ENCODE data around the gene TRMU.

TRMU gene

GRCh38 chr22:46366327-46366731 is 30.8 kb downstream of the TRMU start:
- Histone ChIP-seq H3K9me3 (ENCODE audit: control insufficient read depth, insufficient read depth, low read depth, low read length) (no peaks in the 10 kb centered on the region), H3K9ac (ENCODE audit: low read length) (no peak overlapping the region), H3K4me3 (ENCODE audit: low read depth, low read length) (no peak overlapping the region), H3K36me3 (ENCODE audit: control insufficient read depth, insufficient read depth, low read length) (no peaks in the 10 kb centered on the region), H3K27ac (ENCODE audit: low read depth, low read length) (no peak overlapping the region), H3K4me1 (ENCODE audit: control insufficient read depth, insufficient read depth, low read length) (peaks cover 12% of the 10 kb centered on the region; the same call in 1 of the 2 replicates), H3K27me3 (ENCODE audit: control insufficient read depth, insufficient read depth, low read length) (no peaks in the 10 kb centered on the region)

- Histone ChIP-seq H3K27ac (ENCODE audit: low read depth, low read length) (no peak overlapping the region), H3K36me3 (ENCODE audit: control insufficient read depth, insufficient read depth, low read length) (no peaks in the 10 kb centered on the region), H3K4me1 (ENCODE audit: control insufficient read depth, insufficient read depth, low read length) (peaks cover 12% of the 10 kb centered on the region; the same call in 1 of the 2 replicates), H3K27me3 (ENCODE audit: control insufficient read depth, insufficient read depth, low read length) (no peaks in the 10 kb centered on the region), H3K4me3 (ENCODE audit: low read depth, low read length) (no peak overlapping the region), H3K9me3 (ENCODE audit: control insufficient read depth, insufficient read depth, low read depth, low read length) (no peaks in the 10 kb centered on the region), H3K9ac (ENCODE audit: low read length) (no peak overlapping the region)
These were observed 31.5 kb downstream of the TRMU start for GRCh38 chr22:46366801-46367706.

GRCh38 chr22:46367707-46368191 is 32.2 kb downstream of the TRMU start:
- Histone ChIP-seq H3K27me3 (ENCODE audit: control insufficient read depth, insufficient read depth, low read length) (no peaks in the 10 kb centered on the region), H3K4me3 (ENCODE audit: low read depth, low read length) (no peak overlapping the region), H3K9ac (ENCODE audit: low read length) (no peak overlapping the region), H3K9me3 (ENCODE audit: control insufficient read depth, insufficient read depth, low read depth, low read length) (no peaks in the 10 kb centered on the region), H3K36me3 (ENCODE audit: control insufficient read depth, insufficient read depth, low read length) (no peaks in the 10 kb centered on the region), H3K4me1 (ENCODE audit: control insufficient read depth, insufficient read depth, low read length) (peaks cover 12% of the 10 kb centered on the region; the same call in 1 of the 2 replicates), H3K27ac (ENCODE audit: low read depth, low read length) (no peak overlapping the region)

GRCh38 chr22:46368422-46368821 is 32.9 kb downstream of the TRMU start:
- Histone ChIP-seq H3K4me1 (ENCODE audit: control insufficient read depth, insufficient read depth, low read length) (peaks cover 12% of the 10 kb centered on the region; the same call in 1 of the 2 replicates), H3K27ac (ENCODE audit: low read depth, low read length) (no peak overlapping the region)

GRCh38 chr22:46368871-46369715 is 33.6 kb downstream of the TRMU start:
- Histone ChIP-seq H3K4me1 (ENCODE audit: control insufficient read depth, insufficient read depth, low read length) (peaks cover 12% of the 10 kb centered on the region; the same call in 1 of the 2 replicates), H3K9ac (ENCODE audit: low read length) (no peak overlapping the region), H3K9me3 (ENCODE audit: control insufficient read depth, insufficient read depth, low read depth, low read length) (no peaks in the 10 kb centered on the region), H3K27me3 (ENCODE audit: control insufficient read depth, insufficient read depth, low read length) (no peaks in the 10 kb centered on the region), H3K36me3 (ENCODE audit: control insufficient read depth, insufficient read depth, low read length) (no peaks in the 10 kb centered on the region), H3K4me3 (ENCODE audit: low read depth, low read length) (no peak overlapping the region), H3K27ac (ENCODE audit: low read depth, low read length) (no peak overlapping the region)

More at GRCh38 chr22:46368422-46368821, 32.9 kb downstream of the TRMU start:
- H3K9me3 ChIP-seq (ENCODE audit: control insufficient read depth, insufficient read depth, low read depth, low read length), result no peaks in the 10 kb centered on the region
- H3K9ac ChIP-seq (ENCODE audit: low read length), result no peak overlapping the region
- no peaks in the 10 kb centered on the region for H3K27me3 ChIP-seq (ENCODE audit: control insufficient read depth, insufficient read depth, low read length)
- H3K4me3 ChIP-seq (ENCODE audit: low read depth, low read length), result no peak overlapping the region
- H3K36me3 ChIP-seq (ENCODE audit: control insufficient read depth, insufficient read depth, low read length), result no peaks in the 10 kb centered on the region

- Histone ChIP-seq H3K4me3 (ENCODE audit: low read depth, low read length) (no peak overlapping the region), H3K27me3 (ENCODE audit: control insufficient read depth, insufficient read depth, low read length) (no peaks in the 10 kb centered on the region), H3K4me1 (ENCODE audit: control insufficient read depth, insufficient read depth, low read length) (peaks cover 12% of the 10 kb centered on the region; the same call in 1 of the 2 replicates), H3K9me3 (ENCODE audit: control insufficient read depth, insufficient read depth, low read depth, low read length) (no peaks in the 10 kb centered on the region), H3K36me3 (ENCODE audit: control insufficient read depth, insufficient read depth, low read length) (no peaks in the 10 kb centered on the region), H3K27ac (ENCODE audit: low read depth, low read length) (no peak overlapping the region), H3K9ac (ENCODE audit: low read length) (no peak overlapping the region)
These were observed 34.4 kb downstream of the TRMU start for GRCh38 chr22:46369716-46370583.

- H3K27me3 ChIP-seq (ENCODE audit: control insufficient read depth, insufficient read depth, low read length), result no peaks in the 10 kb centered on the region
- no peak overlapping the region for H3K27ac ChIP-seq (ENCODE audit: low read depth, low read length)
- H3K36me3 ChIP-seq (ENCODE audit: control insufficient read depth, insufficient read depth, low read length), result peaks cover 2% of the 10 kb centered on the region
- H3K4me3 ChIP-seq (ENCODE audit: low read depth, low read length), result no peak overlapping the region
- peaks cover 1% of the 10 kb centered on the region; the same call in 1 of the 2 replicates for H3K9me3 ChIP-seq (ENCODE audit: control insufficient read depth, insufficient read depth, low read depth, low read length)
- H3K9ac ChIP-seq (ENCODE audit: low read length), result no peak overlapping the region
- H3K4me1 ChIP-seq (ENCODE audit: control insufficient read depth, insufficient read depth, low read length), result peaks cover 12% of the 10 kb centered on the region; the same call in 1 of the 2 replicates
These were observed 35.2 kb downstream of the TRMU start for GRCh38 chr22:46370584-46371291.

- Histone ChIP-seq H3K4me3 (ENCODE audit: low read depth, low read length) (no peak overlapping the region), H3K4me1 (ENCODE audit: control insufficient read depth, insufficient read depth, low read length) (peaks cover 12% of the 10 kb centered on the region; the same call in 1 of the 2 replicates), H3K9me3 (ENCODE audit: control insufficient read depth, insufficient read depth, low read depth, low read length) (peaks cover 6% of the 10 kb centered on the region; the same call in 1 of the 2 replicates), H3K36me3 (ENCODE audit: control insufficient read depth, insufficient read depth, low read length) (peaks cover 4% of the 10 kb centered on the region), H3K27ac (ENCODE audit: low read depth, low read length) (no peak overlapping the region), H3K27me3 (ENCODE audit: control insufficient read depth, insufficient read depth, low read length) (no peaks in the 10 kb centered on the region), H3K9ac (ENCODE audit: low read length) (no peak overlapping the region)
These were observed 36.2 kb downstream of the TRMU start for GRCh38 chr22:46371623-46372226.

- Histone ChIP-seq H3K27ac (ENCODE audit: low read depth, low read length) (no peak overlapping the region), H3K27me3 (ENCODE audit: control insufficient read depth, insufficient read depth, low read length) (no peaks in the 10 kb centered on the region), H3K4me3 (ENCODE audit: low read depth, low read length) (no peak overlapping the region), H3K4me1 (ENCODE audit: control insufficient read depth, insufficient read depth, low read length) (peaks cover 16% of the 10 kb centered on the region), H3K36me3 (ENCODE audit: control insufficient read depth, insufficient read depth, low read length) (peaks cover 4% of the 10 kb centered on the region), H3K9me3 (ENCODE audit: control insufficient read depth, insufficient read depth, low read depth, low read length) (peaks cover 6% of the 10 kb centered on the region; the same call in 1 of the 2 replicates), H3K9ac (ENCODE audit: low read length) (no peak overlapping the region)
These were observed 37.2 kb downstream of the TRMU start for GRCh38 chr22:46372686-46373085.

All from HUES6 (cell line).